Mononuclear cell (primary cell): ENCODE measurements around the gene LAMA2. TPM values are rescaled to one million over a fixed set of nuclear protein-coding genes. Genes with fewer than 3 reads are reported as not detected.

Experiments
- H3K27me3 ChIP-seq: 2 replicates; pipeline ENCODE4 v1.6.0; 2011; ENCODE audit warnings: low read length, control low read depth; ENCODE audit not compliant: insufficient read depth
- H3K4me1 ChIP-seq: 2 replicates; pipeline ENCODE4 v1.5.1; 2011; ENCODE audit warnings: mild to moderate bottlenecking, low read length, control low read depth; ENCODE audit not compliant: insufficient read depth
- H3K4me3 ChIP-seq: 2 replicates; pipeline ENCODE4 v1.5.1; 2011; ENCODE audit warnings: mild to moderate bottlenecking, low read length, moderate library complexity
- H3K9me3 ChIP-seq: 2 replicates; pipeline ENCODE4 v1.5.1; 2011; ENCODE audit warnings: low read depth, mild to moderate bottlenecking, control low read depth, low read length
- total RNA-seq: library from RNA; depleted of rRNA; stranded (reverse); fragments of >200 nt; gene quantifications from one replicate; pipeline ENCODE4 v1.2.3, GENCODE V29; 2012

LAMA2 gene
- total RNA-seq, 1 donor = 0.63 TPM

DNA sequence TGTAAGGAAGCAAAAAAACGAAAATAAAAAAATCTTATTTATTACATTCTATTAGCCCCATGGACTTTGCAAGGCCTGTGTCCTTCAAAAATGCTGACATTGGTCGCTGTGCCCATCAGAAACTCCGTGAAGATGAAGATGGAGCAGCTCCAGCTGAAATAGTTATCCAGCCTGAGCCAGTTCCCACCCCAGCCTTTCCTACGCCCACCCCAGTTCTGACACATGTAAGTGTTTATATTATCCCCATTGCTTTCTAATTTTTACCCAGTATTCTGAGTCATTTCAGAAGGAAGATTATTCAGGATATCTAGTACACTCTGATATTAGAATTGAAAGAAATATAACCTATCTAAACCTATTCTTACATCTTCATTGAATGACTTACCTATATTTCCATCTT, 609.3 kb downstream of the LAMA2 start:
- no peaks in the 10 kb centered on the region for H3K9me3 ChIP-seq

DNA sequence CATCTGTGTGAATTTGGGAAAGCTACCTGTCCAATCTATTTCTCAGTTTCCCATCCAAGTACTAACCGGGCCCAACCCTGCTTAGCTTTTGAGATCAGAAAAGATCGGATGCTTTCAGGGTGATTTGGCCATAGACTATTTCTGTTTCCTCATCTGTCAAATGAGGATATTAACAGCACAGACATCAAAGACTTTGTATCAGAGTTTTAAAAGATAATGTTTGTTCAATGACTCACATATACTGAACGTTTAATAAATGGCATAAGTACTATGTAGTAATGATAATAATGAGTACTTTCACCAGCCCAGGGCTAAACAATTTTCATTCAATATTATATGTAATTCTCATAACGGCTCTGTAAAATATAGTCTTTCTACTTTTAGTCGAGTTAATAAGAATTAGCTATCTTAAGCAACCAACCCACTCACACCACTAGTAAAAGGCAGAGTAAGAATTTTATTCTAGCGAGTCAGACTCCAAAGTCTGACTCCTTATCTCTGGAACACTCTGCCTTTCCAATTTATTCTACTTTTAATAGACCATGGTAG, 610.5 kb downstream of the LAMA2 start:
- Histone ChIP-seq H3K4me1 (peaks cover 17% of the 10 kb centered on the region), H3K9me3 (no peaks in the 10 kb centered on the region), H3K4me3 (no peak overlapping the region), H3K27me3 (no peaks in the 10 kb centered on the region)

More for the DNA sequence above, 609.3 kb downstream of the LAMA2 start:
- Histone ChIP-seq H3K4me1 (peaks cover 17% of the 10 kb centered on the region), H3K27me3 (no peaks in the 10 kb centered on the region), H3K4me3 (no peak overlapping the region)

DNA sequence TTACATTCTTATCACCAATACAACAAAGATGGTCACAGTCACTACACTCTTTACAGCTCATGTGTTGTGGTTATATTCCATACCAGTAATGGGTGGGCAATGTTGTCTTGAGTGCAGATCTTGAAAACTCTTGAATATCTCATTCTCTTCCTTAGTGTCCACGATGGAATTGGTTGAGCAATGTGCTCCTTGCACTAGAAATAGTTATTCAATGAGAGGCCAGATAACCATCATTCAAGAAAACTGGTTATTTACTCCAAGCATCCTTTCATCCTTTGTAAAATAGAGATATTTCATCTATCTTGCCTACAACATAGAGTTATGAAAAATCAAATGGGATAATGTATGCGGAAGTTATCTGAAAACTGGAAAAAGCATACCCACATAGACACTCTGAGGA, 611.2 kb downstream of the LAMA2 start:
- H3K27me3 ChIP-seq = no peaks in the 10 kb centered on the region
- H3K9me3 ChIP-seq = no peaks in the 10 kb centered on the region
- H3K4me1 ChIP-seq = peaks cover 22% of the 10 kb centered on the region
- no peak overlapping the region for H3K4me3 ChIP-seq

DNA sequence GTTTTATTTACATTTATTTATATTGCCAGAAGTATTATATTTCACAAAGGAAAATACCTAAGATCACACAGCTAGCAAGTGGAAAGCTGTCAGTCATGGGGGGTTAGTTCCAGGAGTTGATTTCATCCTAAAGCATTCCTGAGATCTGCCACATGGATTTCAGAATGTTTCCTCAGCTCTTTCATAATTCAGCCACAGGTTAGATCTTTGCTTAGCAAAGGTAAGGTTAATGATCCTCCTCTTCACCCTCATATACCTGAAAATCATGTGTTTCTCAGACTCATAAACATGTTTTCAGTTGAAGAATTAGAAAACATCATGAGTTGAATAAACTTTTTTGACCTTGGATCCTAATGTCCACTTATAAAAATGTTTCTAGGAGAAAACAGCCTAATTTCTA, 611.6 kb downstream of the LAMA2 start:
- H3K4me1 ChIP-seq = peaks cover 24% of the 10 kb centered on the region
- no peak overlapping the region for H3K4me3 ChIP-seq
- no peaks in the 10 kb centered on the region for H3K9me3 ChIP-seq
- no peaks in the 10 kb centered on the region for H3K27me3 ChIP-seq

DNA sequence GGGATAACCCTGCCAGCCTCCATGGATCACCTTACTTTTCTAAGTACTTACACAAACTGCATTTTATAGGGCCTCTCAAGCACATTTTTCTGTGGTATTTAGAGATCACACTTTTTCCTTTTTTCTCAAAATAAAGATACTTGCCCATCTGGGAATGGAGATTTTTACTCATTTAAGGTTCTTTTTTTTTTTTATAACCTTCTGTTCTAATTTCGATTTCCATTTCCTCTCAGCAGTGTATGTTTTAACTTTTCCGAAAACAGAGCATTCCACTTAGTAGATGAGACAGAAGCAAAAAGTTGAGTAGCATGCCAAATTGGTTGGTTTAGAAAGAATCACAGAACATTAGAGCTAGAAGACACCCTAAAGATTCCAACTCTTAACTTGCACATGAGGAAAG, 612.7 kb downstream of the LAMA2 start:
- Histone ChIP-seq H3K4me1 (peaks cover 22% of the 10 kb centered on the region), H3K27me3 (no peaks in the 10 kb centered on the region), H3K4me3 (no peak overlapping the region), H3K9me3 (no peaks in the 10 kb centered on the region)

DNA sequence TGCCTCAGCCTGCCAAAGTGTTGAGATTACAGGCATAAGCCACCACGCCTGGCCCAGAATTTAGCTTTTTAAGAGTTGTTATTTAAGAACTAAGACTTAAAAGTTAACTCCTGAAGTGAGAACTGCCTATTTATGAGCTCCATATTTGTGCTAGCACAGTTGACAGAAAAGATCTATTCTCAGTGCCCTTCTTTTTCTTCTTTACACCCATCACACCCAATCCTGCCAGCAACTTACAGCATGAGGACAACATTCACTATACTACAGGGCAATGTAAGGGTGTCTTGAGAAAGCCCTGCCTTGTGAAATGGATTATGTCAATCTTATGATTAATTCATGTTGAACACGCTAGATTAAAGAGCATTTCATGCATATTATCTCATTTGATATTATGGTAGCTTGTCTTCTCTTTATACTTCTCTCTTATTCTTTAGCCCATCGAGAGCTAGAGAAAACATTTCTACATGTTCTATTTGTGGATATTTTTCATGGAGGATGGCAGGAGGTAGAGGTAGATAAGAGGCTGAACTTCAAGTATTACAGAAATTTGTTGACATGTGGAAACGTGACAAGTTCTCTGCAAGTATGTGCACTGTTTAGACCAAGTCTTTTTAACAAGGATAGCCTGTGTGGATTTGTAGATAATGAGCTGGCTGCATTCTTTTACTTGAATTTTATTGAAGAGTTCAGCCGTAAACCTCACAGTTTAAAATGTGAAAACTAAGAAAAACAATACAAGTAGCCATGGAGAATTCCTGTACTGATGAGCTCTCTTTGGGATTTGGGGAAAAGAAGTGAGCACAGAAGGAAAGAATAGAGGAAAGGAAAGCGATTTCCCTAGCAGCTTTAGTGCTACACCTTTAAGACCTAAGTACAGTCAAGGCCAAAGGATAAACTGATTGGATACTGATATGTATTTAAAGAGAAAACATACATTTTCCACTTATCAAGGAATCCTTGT, 614.8 kb downstream of the LAMA2 start:
- Histone ChIP-seq H3K4me3 (no peak overlapping the region), H3K9me3 (no peaks in the 10 kb centered on the region), H3K27me3 (no peaks in the 10 kb centered on the region), H3K4me1 (peaks cover 22% of the 10 kb centered on the region)

DNA sequence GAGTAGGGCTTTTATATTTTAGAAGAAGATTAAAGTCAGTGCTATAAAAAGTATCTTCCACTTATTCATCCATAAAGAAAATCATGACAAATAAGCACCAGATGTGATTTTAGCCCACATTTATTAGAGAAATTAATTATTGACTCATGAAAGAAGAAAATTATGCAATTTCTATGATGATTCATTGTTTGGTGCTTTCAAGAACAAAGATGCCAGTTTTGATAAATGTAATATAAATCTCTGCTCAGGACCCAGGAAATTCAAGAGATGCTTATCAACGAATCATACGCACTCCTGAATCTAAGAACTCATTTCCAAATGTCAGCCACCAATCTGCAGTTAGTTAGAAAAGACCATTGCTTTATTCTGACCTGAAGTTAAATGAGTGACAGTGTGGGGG, 615.6 kb downstream of the LAMA2 start:
- Histone ChIP-seq H3K4me3 (no peak overlapping the region), H3K27me3 (no peaks in the 10 kb centered on the region), H3K9me3 (no peaks in the 10 kb centered on the region), H3K4me1 (peaks cover 22% of the 10 kb centered on the region)

DNA sequence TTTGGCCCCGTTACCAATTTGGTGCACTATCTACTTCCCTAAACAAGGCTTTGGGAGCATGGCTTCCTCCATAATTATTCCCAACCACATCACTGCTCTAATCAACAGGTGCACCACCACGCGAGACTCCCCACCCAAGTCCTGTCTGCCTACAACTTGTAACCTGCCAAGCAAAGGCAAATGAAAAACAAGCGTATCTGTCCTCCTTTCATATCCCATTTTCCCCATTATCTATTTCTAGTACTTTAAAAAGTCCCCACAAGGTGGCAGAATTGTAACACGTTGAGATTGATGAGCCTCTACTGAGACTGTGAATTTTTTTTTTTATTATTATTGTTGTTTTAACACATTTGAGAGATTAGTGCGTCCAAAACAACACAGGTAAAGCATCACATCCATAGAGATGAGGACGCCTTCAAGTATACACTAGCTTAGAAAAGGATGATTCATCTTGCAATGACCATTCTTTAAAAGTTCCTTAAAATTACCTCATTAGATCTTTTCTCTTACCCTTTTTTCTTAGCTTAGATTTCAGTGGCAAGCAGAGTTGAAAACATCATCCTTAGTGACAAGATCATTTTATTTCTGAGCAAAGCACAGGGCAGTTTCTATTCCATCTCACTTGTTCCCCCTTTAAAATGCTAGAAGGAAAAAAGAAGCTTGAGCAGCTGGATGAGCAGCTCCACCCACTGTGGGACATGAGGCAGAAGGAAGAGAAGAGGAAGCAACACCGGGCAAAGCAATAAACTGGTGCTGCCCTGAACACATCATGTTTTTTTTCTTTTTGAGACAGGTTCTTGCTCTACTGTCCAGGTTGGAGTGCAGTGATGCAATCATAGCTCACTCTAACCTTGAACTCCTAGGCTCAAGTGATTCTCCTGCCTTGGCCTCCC, 616.3 kb downstream of the LAMA2 start:
- peaks cover 22% of the 10 kb centered on the region for H3K4me1 ChIP-seq
- H3K9me3 ChIP-seq = no peaks in the 10 kb centered on the region
- no peaks in the 10 kb centered on the region for H3K27me3 ChIP-seq
- no peak overlapping the region for H3K4me3 ChIP-seq

DNA sequence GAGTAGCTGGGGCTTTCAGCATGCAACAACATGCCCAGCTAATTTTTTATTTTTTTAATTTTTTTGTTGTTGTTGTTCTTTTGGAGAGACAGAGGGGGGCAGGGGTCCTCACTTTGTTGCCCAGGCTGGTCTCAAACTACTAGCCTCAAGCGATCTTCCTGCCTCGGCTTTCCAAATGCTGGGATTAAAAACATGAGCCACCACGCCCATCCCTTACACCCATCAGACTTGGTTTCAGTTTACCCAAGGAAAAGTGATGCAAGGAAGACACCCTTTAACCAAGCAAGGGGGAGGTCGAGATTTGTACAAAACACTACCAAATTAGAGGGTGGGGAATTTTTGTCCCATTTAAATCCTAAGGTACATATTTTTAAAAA, 616.9 kb downstream of the LAMA2 start:
- Histone ChIP-seq H3K27me3 (no peaks in the 10 kb centered on the region), H3K9me3 (no peaks in the 10 kb centered on the region), H3K4me1 (peaks cover 22% of the 10 kb centered on the region), H3K4me3 (no peak overlapping the region)

DNA sequence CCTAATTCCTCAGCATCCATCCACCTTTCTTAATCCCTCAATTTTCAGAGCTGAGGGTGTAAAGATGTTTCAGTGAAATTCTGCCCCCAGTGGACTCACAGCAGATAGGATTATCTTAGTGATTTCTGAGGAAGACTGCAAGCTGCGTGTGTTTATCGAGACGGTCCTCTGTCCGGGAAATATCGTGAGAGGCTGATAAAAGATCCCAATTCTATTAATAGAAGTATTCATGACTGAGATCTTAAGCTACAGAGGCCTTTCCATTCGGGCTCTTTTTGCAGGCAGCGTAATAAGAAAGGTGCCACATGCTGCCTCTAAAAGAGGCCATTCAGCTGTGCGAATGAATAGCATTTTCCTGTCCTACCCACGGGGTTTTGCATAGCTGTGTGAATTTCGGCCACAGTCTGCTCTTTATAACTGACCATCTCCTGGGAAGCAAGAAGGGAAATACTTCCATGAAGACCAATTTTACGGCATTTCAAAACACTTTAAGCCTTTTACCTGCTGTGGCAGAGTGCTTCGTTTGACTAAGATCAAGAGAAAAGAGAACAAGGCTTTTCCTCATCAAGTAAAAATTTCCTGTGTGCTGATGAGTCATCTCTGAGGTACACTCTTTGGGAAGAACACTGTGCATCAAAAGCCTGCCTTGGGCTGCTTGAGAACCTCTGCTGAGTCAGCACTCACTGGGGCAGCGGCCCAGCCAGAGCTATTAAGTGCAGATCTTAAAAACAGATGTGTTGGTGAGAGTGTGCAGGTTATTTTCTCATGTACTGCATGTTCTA, 618.2 kb downstream of the LAMA2 start:
- Histone ChIP-seq H3K4me1 (peaks cover 22% of the 10 kb centered on the region), H3K9me3 (no peaks in the 10 kb centered on the region), H3K27me3 (no peaks in the 10 kb centered on the region), H3K4me3 (no peak overlapping the region)

DNA sequence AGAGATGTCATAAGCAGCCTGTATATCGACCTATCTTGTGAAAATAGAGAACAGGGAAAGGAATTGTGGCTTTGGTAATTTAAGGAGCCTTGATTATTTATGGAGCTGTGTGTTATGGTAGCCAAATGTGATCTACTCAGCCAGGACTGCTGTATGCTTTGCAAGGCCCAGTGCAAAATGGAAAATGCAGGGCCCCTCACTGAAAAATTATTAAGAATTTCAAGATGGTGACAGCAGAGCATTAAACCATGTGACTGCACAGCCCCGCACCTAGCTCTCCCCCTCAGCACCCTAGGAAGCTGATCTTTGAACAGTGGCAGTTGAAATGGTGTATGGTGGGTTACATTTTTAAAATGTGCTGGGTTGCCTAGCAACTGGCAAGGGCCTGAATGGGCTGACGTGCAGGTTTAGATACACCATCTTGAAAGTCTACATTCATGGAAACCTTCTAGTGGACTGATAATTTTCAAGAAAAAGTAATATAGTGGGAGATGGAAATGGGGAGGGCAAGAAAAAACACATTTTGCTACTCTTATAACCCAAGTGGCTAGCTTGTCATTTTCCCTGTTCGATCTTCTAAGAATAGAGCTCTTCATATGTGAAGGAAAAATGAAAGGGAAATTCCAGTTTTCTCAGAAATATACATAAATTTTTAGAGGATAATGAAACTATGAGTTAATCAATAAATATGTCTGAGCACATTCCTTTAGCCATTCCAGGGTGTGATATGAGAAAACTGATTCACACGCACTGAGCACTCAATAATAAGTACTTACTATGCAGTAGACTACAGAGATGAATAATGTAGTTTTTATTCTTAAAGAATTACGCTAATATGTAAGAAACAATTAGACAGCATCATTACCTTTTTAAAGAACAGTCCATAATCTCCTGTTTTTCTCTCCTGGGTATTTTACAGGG, 619.1 kb downstream of the LAMA2 start:
- no peak overlapping the region for H3K4me3 ChIP-seq
- no peaks in the 10 kb centered on the region for H3K27me3 ChIP-seq
- peaks cover 22% of the 10 kb centered on the region for H3K4me1 ChIP-seq
- no peaks in the 10 kb centered on the region for H3K9me3 ChIP-seq

DNA sequence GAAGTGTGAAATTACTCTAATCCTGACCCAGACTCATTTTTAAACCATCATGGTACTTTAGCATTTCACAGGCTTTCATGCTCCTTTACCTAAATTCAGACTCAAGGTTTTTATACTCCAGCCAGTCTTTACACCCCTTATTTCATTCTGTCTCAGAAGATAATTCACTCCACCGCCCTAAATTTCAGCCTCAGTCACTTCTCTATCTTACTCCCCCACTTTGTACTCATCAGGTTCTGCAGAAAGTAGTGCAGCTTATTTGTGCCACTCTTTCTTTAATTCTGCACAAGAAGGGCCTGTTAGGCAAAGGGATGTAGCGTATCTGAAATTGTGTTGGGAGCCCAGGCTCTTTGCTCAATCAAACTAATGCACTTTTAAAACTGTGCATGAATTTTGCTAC, 621.5 kb downstream of the LAMA2 start:
- H3K4me1 ChIP-seq = peaks cover 13% of the 10 kb centered on the region
- no peaks in the 10 kb centered on the region for H3K27me3 ChIP-seq
- H3K9me3 ChIP-seq = no peaks in the 10 kb centered on the region

DNA sequence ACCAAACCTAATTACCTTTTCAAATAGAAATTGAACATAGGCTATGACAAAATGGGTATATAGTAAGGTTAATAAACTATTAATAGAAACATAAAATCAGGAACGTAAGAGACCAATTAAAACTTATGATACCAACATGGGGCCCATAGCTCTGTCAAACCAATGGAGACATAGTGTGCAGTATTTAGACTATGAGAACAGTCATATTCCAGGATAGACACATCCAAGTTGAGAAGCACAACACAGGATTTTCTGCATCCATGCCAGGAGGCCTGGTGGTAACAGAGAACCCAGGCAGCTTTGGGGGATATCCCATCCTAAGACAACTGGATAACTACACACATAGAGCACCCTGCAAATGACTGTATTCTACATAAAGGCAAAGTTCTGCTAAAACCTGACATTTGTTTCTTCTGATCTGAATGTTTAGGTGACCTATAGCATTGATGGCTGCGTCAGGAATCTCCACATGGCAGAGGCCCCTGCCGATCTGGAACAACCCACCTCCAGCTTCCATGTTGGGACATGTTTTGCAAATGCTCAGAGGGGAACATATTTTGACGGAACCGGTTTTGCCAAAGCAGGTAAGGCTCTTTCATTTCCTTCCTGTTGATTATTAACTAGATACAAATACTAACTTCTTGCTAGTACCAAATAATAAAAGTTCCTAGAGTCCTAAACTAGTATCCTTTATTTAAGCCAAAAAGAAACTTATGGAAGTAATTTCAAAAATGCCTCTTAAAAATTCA, 624.3 kb downstream of the LAMA2 start:
- Histone ChIP-seq H3K9me3 (no peaks in the 10 kb centered on the region), H3K27me3 (no peaks in the 10 kb centered on the region), H3K4me1 (no peaks in the 10 kb centered on the region), H3K4me3 (no peak overlapping the region)

More for the DNA sequence above, 621.5 kb downstream of the LAMA2 start:
- no peak overlapping the region for H3K4me3 ChIP-seq
